Loucy (cell line): ENCODE measurements around the gene NET1.

Source experiments
- H2AFZ ChIP-seq: fragments of 200-600 bp; sonication (generic); 2 replicates; pipeline ENCODE4 v1.6.0; 2016; ENCODE audit warnings: antibody characterized with exemption, mild to moderate bottlenecking, low read length, moderate library complexity
- H3F3A ChIP-seq: fragments of 200-600 bp; 2 replicates; pipeline ENCODE4 v1.6.0; 2016; ENCODE audit warnings: antibody characterized with exemption, low read depth, mild to moderate bottlenecking
- H3K27me3 ChIP-seq: fragments of 200-600 bp; sonication (generic); 2 replicates; pipeline ENCODE4 v1.6.1; 2014; ENCODE audit warnings: low read length, mild to moderate bottlenecking; ENCODE audit not compliant: insufficient read depth, poor library complexity, severe bottlenecking
- H3K36me3 ChIP-seq: fragments of 200-600 bp; sonication (generic); 2 replicates; pipeline ENCODE4 v1.6.1; 2016; ENCODE audit warnings: low read length; ENCODE audit not compliant: insufficient read depth
- H3K4me1 ChIP-seq: fragments of 200-600 bp; sonication (generic); 2 replicates; pipeline ENCODE4 v1.5.1; 2014; ENCODE audit warnings: low read length, mild to moderate bottlenecking; ENCODE audit not compliant: insufficient read depth, poor library complexity, severe bottlenecking
- H3K4me2 ChIP-seq: fragments of 200-600 bp; sonication (generic); 2 replicates; pipeline ENCODE4 v1.6.0; 2014; ENCODE audit warnings: antibody characterized with exemption, low read length, low read depth, mild to moderate bottlenecking; ENCODE audit not compliant: poor library complexity, severe bottlenecking
- H3K4me3 ChIP-seq: fragments of 200-600 bp; sonication (generic); 2 replicates; pipeline ENCODE4 v1.5.1; 2014; ENCODE audit warnings: low read length, mild to moderate bottlenecking, mixed read lengths; ENCODE audit not compliant: poor library complexity, severe bottlenecking
- H3K79me2 ChIP-seq: fragments of 200-600 bp; sonication (generic); 2 replicates; pipeline ENCODE4 v1.6.1; 2014; ENCODE audit warnings: low read length; ENCODE audit not compliant: insufficient read depth
- H3K9ac ChIP-seq: fragments of 200-600 bp; sonication (generic); 2 replicates; pipeline ENCODE4 v1.6.0; 2014; ENCODE audit warnings: mild to moderate bottlenecking, low read depth, low read length, moderate library complexity; ENCODE audit not compliant: poor library complexity, severe bottlenecking
- H3K9me2 ChIP-seq: fragments of 200-600 bp; sonication (generic); replicated peaks from 2 replicates; pipeline ENCODE4 v1.6.1; 2016; ENCODE audit warnings: low read depth, low read length, mixed read lengths
- H3K9me3 ChIP-seq: fragments of 200-600 bp; sonication (generic); 2 replicates; pipeline ENCODE4 v1.6.1; 2014; ENCODE audit warnings: mild to moderate bottlenecking, antibody characterized with exemption, low read length, low read depth; ENCODE audit not compliant: insufficient read depth
- H4K20me1 ChIP-seq: fragments of 200-600 bp; sonication (generic); 2 replicates; pipeline ENCODE4 v1.6.0; 2014; ENCODE audit warnings: antibody characterized with exemption, low read length, mild to moderate bottlenecking; ENCODE audit not compliant: insufficient read depth, poor library complexity, severe bottlenecking
- EZH2phosphoT487 ChIP-seq: fragments of 200-600 bp; IDR thresholded peaks from 2 replicates; pipeline ENCODE4 v1.6.1; 2018; ENCODE audit warnings: antibody characterized with exemption, mild to moderate bottlenecking, moderate library complexity, borderline replicate concordance
- TF ChIP-seq, protein P1 (sequence below): fragments of 200-600 bp; sonication (generic); conservative IDR thresholded peaks from 2 replicates; pipeline ENCODE4 v1.5.1; 2014; ENCODE audit warnings: mild to moderate bottlenecking, antibody characterized with exemption, low read length

The NET1 gene

DNA sequence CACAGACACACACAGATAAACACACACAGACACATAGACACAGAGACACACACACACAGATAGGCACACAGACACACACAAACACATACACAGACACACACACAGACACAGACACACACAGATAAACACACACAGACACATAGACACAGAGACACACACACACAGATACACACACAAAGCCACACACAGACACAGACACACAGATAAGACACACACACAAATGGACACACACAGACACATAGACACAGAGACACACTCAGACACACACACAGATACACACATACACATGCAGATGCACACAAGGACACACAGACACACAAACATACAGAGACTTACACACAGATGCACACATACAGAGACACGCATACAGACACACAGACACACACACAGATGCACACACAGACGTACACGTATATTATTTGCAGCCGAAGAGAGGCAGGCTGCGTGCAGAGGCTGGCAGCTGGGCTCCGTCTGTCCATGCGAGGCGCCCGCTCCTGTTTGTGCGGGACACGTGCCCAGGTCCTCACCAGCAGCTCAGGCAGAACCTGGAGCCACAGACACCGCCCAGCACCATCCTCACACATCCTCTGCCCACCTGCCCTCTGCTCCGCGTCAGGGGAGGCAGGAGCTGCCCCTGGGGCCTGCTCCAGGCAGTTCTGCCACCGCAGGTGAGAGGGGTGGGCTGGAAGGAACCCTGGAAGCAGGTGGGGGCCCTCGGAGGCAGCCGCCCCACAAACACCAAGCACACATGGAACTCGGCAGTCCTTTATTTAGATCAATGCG is 85.8 kb downstream of the NET1 start:
- no peaks in the 10 kb centered on the region for H3F3A ChIP-seq
- H3K79me2 ChIP-seq, result no peaks in the 10 kb centered on the region
- H3K27me3 ChIP-seq, result no peaks in the 10 kb centered on the region
- no peak overlapping the region for H3K4me2 ChIP-seq
- H3K9me3 ChIP-seq, result no peaks in the 10 kb centered on the region
- no peaks in the 10 kb centered on the region for H3K36me3 ChIP-seq
- no peaks in the 10 kb centered on the region for H3K4me1 ChIP-seq
- H3K4me3 ChIP-seq, result no peak overlapping the region
- H3K9ac ChIP-seq, result no peak overlapping the region
- no peak for TF ChIP-seq EZH2phosphoT487
- TF ChIP-seq, protein P1, sequence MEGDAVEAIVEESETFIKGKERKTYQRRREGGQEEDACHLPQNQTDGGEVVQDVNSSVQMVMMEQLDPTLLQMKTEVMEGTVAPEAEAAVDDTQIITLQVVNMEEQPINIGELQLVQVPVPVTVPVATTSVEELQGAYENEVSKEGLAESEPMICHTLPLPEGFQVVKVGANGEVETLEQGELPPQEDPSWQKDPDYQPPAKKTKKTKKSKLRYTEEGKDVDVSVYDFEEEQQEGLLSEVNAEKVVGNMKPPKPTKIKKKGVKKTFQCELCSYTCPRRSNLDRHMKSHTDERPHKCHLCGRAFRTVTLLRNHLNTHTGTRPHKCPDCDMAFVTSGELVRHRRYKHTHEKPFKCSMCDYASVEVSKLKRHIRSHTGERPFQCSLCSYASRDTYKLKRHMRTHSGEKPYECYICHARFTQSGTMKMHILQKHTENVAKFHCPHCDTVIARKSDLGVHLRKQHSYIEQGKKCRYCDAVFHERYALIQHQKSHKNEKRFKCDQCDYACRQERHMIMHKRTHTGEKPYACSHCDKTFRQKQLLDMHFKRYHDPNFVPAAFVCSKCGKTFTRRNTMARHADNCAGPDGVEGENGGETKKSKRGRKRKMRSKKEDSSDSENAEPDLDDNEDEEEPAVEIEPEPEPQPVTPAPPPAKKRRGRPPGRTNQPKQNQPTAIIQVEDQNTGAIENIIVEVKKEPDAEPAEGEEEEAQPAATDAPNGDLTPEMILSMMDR, result no peak
- H3K9me2 ChIP-seq, result no peaks in the 10 kb centered on the region
- H2AFZ ChIP-seq, result no peak overlapping the region
- no peaks in the 10 kb centered on the region for H4K20me1 ChIP-seq

DNA sequence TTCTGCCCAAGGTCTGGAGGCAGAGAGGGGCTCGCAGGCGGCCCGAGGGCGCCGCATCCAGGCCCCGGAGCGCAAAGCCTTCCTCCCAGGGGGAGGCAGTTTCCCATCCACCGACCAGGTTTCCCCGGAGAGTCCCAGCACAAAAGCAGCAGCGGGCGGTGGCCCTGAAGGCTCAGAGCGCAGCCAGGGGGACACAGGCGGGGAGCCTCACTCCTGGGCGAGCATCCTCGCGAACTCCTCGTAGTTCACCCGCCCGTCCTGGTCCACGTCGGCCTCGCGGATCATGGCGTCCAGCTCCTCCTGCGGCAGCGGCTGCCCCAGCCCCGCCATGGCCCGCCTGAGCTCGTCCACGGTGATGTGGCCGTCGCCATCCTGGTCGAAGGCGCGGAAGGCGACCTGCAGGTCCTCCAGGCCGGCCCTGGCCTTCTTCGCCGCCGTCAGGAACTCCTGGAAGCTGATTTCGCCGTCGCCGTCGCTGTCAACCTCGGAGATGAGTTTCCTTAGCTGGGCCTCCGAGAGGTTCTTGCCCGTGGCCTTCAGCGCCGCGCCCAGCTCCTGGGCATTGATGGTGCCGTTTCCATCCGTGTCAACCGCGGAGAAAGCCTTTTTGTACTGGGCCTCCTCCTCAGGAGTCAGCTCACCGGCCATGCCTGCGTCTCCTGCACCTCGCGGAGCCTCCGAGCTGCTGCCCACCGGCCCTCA is 86.6 kb downstream of the NET1 start:
- Histone ChIP-seq H3K4me2 (no peak overlapping the region), H3F3A (no peaks in the 10 kb centered on the region), H4K20me1 (no peaks in the 10 kb centered on the region), H3K9me3 (no peaks in the 10 kb centered on the region), H3K9ac (no peak overlapping the region), H3K4me3 (no peak overlapping the region), H3K4me1 (no peaks in the 10 kb centered on the region), H3K79me2 (no peaks in the 10 kb centered on the region), H2AFZ (no peak overlapping the region), H3K36me3 (no peaks in the 10 kb centered on the region), H3K27me3 (no peaks in the 10 kb centered on the region), H3K9me2 (no peaks in the 10 kb centered on the region)
- TF ChIP-seq, protein P1, result no peak

DNA sequence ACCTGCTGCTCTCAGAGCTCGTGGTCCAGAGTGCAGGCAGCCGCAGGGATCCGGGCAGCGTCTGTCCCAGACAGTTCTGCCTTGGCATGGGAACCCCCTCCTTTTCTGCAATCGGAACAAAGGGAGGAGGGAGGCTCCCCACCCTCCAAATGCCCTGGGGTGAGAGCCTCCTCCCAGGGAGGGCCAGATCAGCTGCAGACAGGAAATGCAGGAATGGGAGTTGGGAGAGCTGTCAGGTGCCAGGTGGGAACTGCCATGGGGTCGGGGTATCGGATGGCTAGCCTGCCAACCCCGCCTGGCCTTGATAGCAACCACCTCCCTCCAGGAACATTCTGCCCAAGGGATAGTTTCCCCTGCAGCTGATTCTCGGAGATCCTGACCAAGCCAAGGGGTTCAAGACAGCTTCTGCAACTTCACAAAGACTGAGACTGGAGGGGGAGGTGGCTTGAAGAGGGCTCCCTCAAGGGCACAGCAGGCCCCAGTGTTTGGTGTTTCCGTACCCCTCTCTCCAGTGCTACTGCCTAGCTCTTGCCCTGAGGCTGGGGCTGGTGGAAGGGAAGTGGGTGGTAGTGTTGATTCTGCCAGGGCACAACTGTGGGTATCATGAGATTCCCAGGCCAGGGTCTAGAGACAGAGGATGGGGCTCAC is 87.3 kb downstream of the NET1 start, which contains the start of gene CALML5:
Gene CALML5 (minus strand): TSS at position 78 of the 648 bp plus-strand sequence. CDS start 132 bp downstream, outside the sequence.
- no peak for TF ChIP-seq EZH2phosphoT487
- TF ChIP-seq, protein P1, result no peak
- Histone ChIP-seq H2AFZ (no peak within 1 kb of the TSS), H3F3A (no peaks in the 10 kb centered on the region), H4K20me1 (no peaks in the 10 kb centered on the region), H3K79me2 (no peaks in the 10 kb centered on the region), H3K4me2 (no peak within 1 kb of the TSS), H3K9me2 (no peaks in the 10 kb centered on the region), H3K27me3 (no peaks in the 10 kb centered on the region), H3K4me1 (no peaks in the 10 kb centered on the region), H3K9me3 (no peaks in the 10 kb centered on the region), H3K4me3 (no peak within 1 kb of the TSS), H3K36me3 (no peaks in the 10 kb centered on the region), H3K9ac (no peak within 1 kb of the TSS)
